Subcutaneous abdominal adipose tissue (tissue), 5 donors: ENCODE results near the gene HELB.

Experiments
- H3K27ac ChIP-seq: one replicate; pipeline ENCODE4 v1.7.0; 2013; ENCODE audit warnings: low read depth, mild to moderate bottlenecking, inconsistent platforms, low read length, moderate library complexity
- H3K27me3 ChIP-seq, 5 donors: one replicate each; pipeline ENCODE4 v1.7.0; 2013; ENCODE audit warnings: low read length in 5 of 5, inconsistent platforms in 1 of 5; ENCODE audit not compliant: control insufficient read depth in 5 of 5, insufficient read depth in 4 of 5
- H3K36me3 ChIP-seq, 5 donors: one replicate each; pipeline ENCODE4 v1.7.0; 2013; ENCODE audit warnings: low read length in 5 of 5; ENCODE audit not compliant: control insufficient read depth in 5 of 5, insufficient read depth in 5 of 5
- H3K4me1 ChIP-seq, 5 donors: one replicate each; pipeline ENCODE4 v1.7.0; 2013; ENCODE audit warnings: low read length in 5 of 5, mild to moderate bottlenecking in 3 of 5, moderate library complexity in 1 of 5; ENCODE audit not compliant: control insufficient read depth in 5 of 5, insufficient read depth in 5 of 5
- H3K4me3 ChIP-seq, 5 donors: one replicate each; pipeline ENCODE4 v1.7.0; 2013; ENCODE audit warnings: low read length in 5 of 5, low read depth in 1 of 5
- H3K9ac ChIP-seq, 5 donors: one replicate each; pipeline ENCODE4 v1.7.0; 2013; ENCODE audit warnings: low read length in 5 of 5, mild to moderate bottlenecking in 4 of 5, moderate library complexity in 3 of 5
- H3K9me3 ChIP-seq, 5 donors: one replicate each; pipeline ENCODE4 v1.7.0; 2013; ENCODE audit warnings: low read length in 5 of 5; ENCODE audit not compliant: control insufficient read depth in 5 of 5
- donor health status: healthy.
- donor health status: healthy.
- donor health status: healthy.
- donor health status: healthy.
- donor health status: healthy.

Gene HELB

GRCh38 chr12:66321435-66321834 lies 19.1 kb downstream of the HELB start:
- Histone ChIP-seq H3K4me1 (no peaks in the 10 kb centered on the region), H3K36me3 (peaks cover 0 to 17% (median 5%) of the 10 kb centered on the region in 5 donors), H3K9me3 (no peaks in the 10 kb centered on the region), H3K27me3 (no peaks in the 10 kb centered on the region), H3K27ac (no peak overlapping the region), H3K4me3 (no peak overlapping the region), H3K9ac (no peak overlapping the region)

GRCh38 chr12:66323017-66323416 lies 20.7 kb downstream of the HELB start:
- no peaks in the 10 kb centered on the region for H3K27me3 ChIP-seq
- H3K27ac ChIP-seq: no peak overlapping the region
- peaks cover 0 to 17% (median 5%) of the 10 kb centered on the region in 5 donors for H3K36me3 ChIP-seq
- H3K4me1 ChIP-seq: no peaks in the 10 kb centered on the region
- no peaks in the 10 kb centered on the region for H3K9me3 ChIP-seq
- H3K4me3 ChIP-seq: no peak overlapping the region
- no peak overlapping the region for H3K9ac ChIP-seq

- no peak overlapping the region for H3K4me3 ChIP-seq
- no peaks in the 10 kb centered on the region for H3K9me3 ChIP-seq
- H3K27ac ChIP-seq: no peak overlapping the region
- peaks cover 0 to 18% (median 12%) of the 10 kb centered on the region in 5 donors for H3K36me3 ChIP-seq
- H3K27me3 ChIP-seq: no peaks in the 10 kb centered on the region
- H3K9ac ChIP-seq: no peak overlapping the region
- H3K4me1 ChIP-seq: no peaks in the 10 kb centered on the region
Observed at GRCh38 chr12:66329941-66330340, 27.6 kb downstream of the HELB start.

- no peaks in the 10 kb centered on the region for H3K9me3 ChIP-seq
- no peaks in the 10 kb centered on the region for H3K27me3 ChIP-seq
- no peak overlapping the region for H3K9ac ChIP-seq
- no peak overlapping the region for H3K4me3 ChIP-seq
- H3K4me1 ChIP-seq: no peaks in the 10 kb centered on the region
- H3K27ac ChIP-seq: no peak overlapping the region
- peaks cover 0 to 18% (median 8%) of the 10 kb centered on the region in 5 donors for H3K36me3 ChIP-seq
Observed at GRCh38 chr12:66331016-66331415, 28.7 kb downstream of the HELB start.

GRCh38 chr12:66331814-66332213 lies 29.5 kb downstream of the HELB start:
- H3K27me3 ChIP-seq: no peaks in the 10 kb centered on the region
- H3K27ac ChIP-seq: no peak overlapping the region
- no peaks in the 10 kb centered on the region for H3K4me1 ChIP-seq
- no peak overlapping the region for H3K9ac ChIP-seq
- H3K9me3 ChIP-seq: no peaks in the 10 kb centered on the region
- H3K4me3 ChIP-seq: no peak overlapping the region
- peaks cover 0 to 18% (median 8%) of the 10 kb centered on the region in 5 donors for H3K36me3 ChIP-seq

- H3K4me1 ChIP-seq: no peaks in the 10 kb centered on the region
- H3K27ac ChIP-seq: no peak overlapping the region
- H3K9ac ChIP-seq: no peak overlapping the region
- peaks cover 0 to 3% (median under 1%) of the 10 kb centered on the region in 5 donors for H3K9me3 ChIP-seq
- H3K4me3 ChIP-seq: no peak overlapping the region
- no peaks in the 10 kb centered on the region for H3K27me3 ChIP-seq
- peaks cover 6 to 35% (median 19%) of the 10 kb centered on the region in 5 donors for H3K36me3 ChIP-seq
Observed at GRCh38 chr12:66335746-66336145, 33.5 kb downstream of the HELB start.

GRCh38 chr12:66337381-66338010 lies 35.2 kb downstream of the HELB start:
- Histone ChIP-seq H3K4me3 (no peak overlapping the region), H3K27me3 (no peaks in the 10 kb centered on the region), H3K36me3 (peaks cover 6 to 32% (median 14%) of the 10 kb centered on the region in 5 donors), H3K27ac (no peak overlapping the region), H3K9ac (no peak overlapping the region), H3K9me3 (peaks cover 0 to 14% (median 9%) of the 10 kb centered on the region in 5 donors), H3K4me1 (no peaks in the 10 kb centered on the region)

GRCh38 chr12:66340131-66340530 lies 37.8 kb downstream of the HELB start:
- H3K4me1 ChIP-seq: no peaks in the 10 kb centered on the region
- H3K27me3 ChIP-seq: no peaks in the 10 kb centered on the region
- no peak overlapping the region for H3K27ac ChIP-seq
- no peak overlapping the region for H3K4me3 ChIP-seq
- H3K36me3 ChIP-seq: peaks cover 6 to 32% (median 14%) of the 10 kb centered on the region in 5 donors
- no peak overlapping the region for H3K9ac ChIP-seq
- H3K9me3 ChIP-seq: peaks cover 0 to 14% (median 9%) of the 10 kb centered on the region in 5 donors

GRCh38 chr12:66341126-66341525 lies 38.8 kb downstream of the HELB start:
- Histone ChIP-seq H3K9me3 (peaks cover 0 to 14% (median 9%) of the 10 kb centered on the region in 5 donors), H3K36me3 (peaks cover 6 to 31% (median 14%) of the 10 kb centered on the region in 5 donors), H3K4me3 (peak overlapping the region in 1 of 5 donors; percentile 15), H3K27ac (no peak overlapping the region), H3K4me1 (no peaks in the 10 kb centered on the region), H3K27me3 (no peaks in the 10 kb centered on the region), H3K9ac (no peak overlapping the region)

- Histone ChIP-seq H3K4me1 (no peaks in the 10 kb centered on the region), H3K36me3 (peaks cover 1 to 20% (median 6%) of the 10 kb centered on the region in 5 donors), H3K27me3 (no peaks in the 10 kb centered on the region), H3K9me3 (peaks cover 0 to 12% (median 7%) of the 10 kb centered on the region in 5 donors), H3K27ac (no peak overlapping the region), H3K9ac (no peak overlapping the region), H3K4me3 (no peak overlapping the region)
Observed at GRCh38 chr12:66345212-66345611, 42.9 kb downstream of the HELB start.
